GM12872 (cell line): ENCODE measurements around the gene AARS1.

Experiments
- CTCF ChIP-seq: IDR thresholded peaks from 3 replicates; pipeline ENCODE4 v1.5.1; 2011; ENCODE audit warnings: low read depth, mild to moderate bottlenecking, low read length, moderate library complexity; ENCODE audit not compliant: insufficient read depth

The AARS1 gene

GRCh38 chr16:70250748-70251628, 38.3 kb downstream of the AARS1 start:
- no peak for TF ChIP-seq CTCF
